NT2/D1 (cell line): ENCODE measurements around the gene OR1N1.

Experiments used
- SUZ12 ChIP-seq: IDR thresholded peaks from 2 replicates; pipeline ENCODE4 v1.6.1; 2011; ENCODE audit not compliant: insufficient read length, insufficient read depth; ENCODE audit errors: extremely low read depth
- YY1 ChIP-seq: IDR thresholded peaks from 2 replicates; pipeline ENCODE4 v1.6.1; 2011; ENCODE audit not compliant: insufficient read length, insufficient read depth
- ZNF274 ChIP-seq: IDR thresholded peaks from 2 replicates; pipeline ENCODE4 v1.6.1; 2011; ENCODE audit warnings: mild to moderate bottlenecking, low read depth, low read length

- TF ChIP-seq SUZ12, result no peak
- TF ChIP-seq YY1, result no peak
- no peak for TF ChIP-seq ZNF274
Measured at GRCh38 chr9:122527193-122527592, at the start of gene OR1N1.
